ENCODE results near the gene GHRL.

GHRL gene

GRCh38 chr3:10244009-10244408 is 48.7 kb downstream of the GHRL start:
- no peak for ATAC-seq
- DNase-seq: no peak

DNA sequence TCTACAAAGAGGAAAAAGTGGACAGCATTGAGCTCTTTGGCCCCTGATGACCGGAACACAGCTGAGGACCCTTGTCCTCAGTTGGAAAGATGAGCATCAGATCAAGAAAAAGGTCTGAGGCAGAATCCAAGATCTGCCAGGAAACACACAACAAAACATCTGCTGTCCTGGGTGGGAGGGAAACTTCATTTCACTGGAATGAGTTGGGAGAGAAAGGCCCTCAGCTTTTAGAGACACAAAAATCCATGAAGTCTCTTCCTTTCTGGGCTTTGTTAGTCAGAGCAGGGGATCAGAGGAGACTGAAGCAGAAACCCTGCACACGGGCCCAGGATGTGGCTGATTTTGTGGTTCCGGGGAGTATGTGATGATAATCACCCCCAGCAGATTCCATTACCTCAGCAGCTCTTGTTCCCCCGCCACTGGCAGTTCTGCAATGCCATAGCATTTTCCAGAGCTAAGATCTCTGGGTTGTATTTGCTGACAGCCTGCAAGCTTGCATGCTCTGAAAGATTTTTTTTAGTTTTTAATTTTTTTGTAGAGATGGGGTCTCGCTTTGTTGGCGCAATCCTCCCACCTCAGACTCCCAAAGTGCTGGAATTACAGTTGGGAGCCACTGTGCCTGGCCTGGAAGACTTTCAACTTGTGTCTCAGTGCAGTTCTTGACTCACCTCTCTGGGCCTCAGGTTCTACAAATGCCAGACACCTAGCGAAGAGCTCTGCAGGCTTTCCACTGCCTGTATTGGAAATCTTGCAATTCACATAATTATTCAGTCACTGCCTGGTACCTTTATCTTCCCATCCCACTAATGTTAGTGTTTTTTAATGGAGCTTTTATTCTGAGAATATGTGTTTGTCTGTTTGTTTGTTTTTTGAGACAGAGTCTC is 50.3 kb downstream of the GHRL start:
- ATAC-seq: peak; percentile 91
- DNase-seq: peak; percentile 78

GRCh38 chr3:10240799-10241198 is 51.9 kb downstream of the GHRL start:
- DNase-seq (no peak), ATAC-seq (no peak)

- DNase-seq (peak; percentile 57), ATAC-seq (peak; percentile 59)
Measured at GRCh38 chr3:10238345-10239183, 54.2 kb downstream of the GHRL start.
